ENCODE measurements around the gene PEMT.

GRCh38 chr17:17509601-17510425 is 81.7 kb downstream of the PEMT start:
- TF ChIP-seq ATF3 (CRISPR knock-in tag; conservative IDR thresholded peaks at IDR 0.05) (no peak), ATF6 (CRISPR knock-in tag; IDR thresholded peaks at IDR 0.05) (no peak), CTCF (IDR thresholded peaks at IDR 0.05) (no peak), NR3C1 (CRISPR knock-in tag; conservative IDR thresholded peaks at IDR 0.05; ENCODE audit: low read depth) (no peak), GABPB1 (CRISPR knock-in tag; IDR thresholded peaks at IDR 0.05) (no peak), NFE2L1 (CRISPR knock-in tag; IDR thresholded peaks at IDR 0.05) (no peak), IRF1 (CRISPR knock-in tag; IDR thresholded peaks at IDR 0.05) (no peak), USF2 (CRISPR knock-in tag; IDR thresholded peaks at IDR 0.05) (no peak), PREB (CRISPR knock-in tag; IDR thresholded peaks at IDR 0.05; ENCODE audit: borderline replicate concordance) (no peak), RELA (CRISPR knock-in tag; IDR thresholded peaks at IDR 0.05; ENCODE audit: borderline replicate concordance) (no peak), NR1H2 (CRISPR knock-in tag; IDR thresholded peaks at IDR 0.05) (no peak), MAX (CRISPR knock-in tag; IDR thresholded peaks at IDR 0.05) (no peak), TCF7 (CRISPR knock-in tag; IDR thresholded peaks at IDR 0.05; ENCODE audit: low read depth) (no peak), NFYB (CRISPR knock-in tag; conservative IDR thresholded peaks at IDR 0.05; ENCODE audit: low read depth) (no peak)

Measured in WTC11 (cell line).